ENCODE data around the gene PRDM12. TPM values are rescaled to one million over a fixed set of nuclear protein-coding genes. Genes with fewer than 3 reads are reported as not detected.

Gene PRDM12
- total and polyA plus RNA-seq, 2 of the 8 experiments (the other 6 are each of a cell fraction or from before 2014, with no cell fraction given): 0.14 to 0.22 TPM

DNA sequence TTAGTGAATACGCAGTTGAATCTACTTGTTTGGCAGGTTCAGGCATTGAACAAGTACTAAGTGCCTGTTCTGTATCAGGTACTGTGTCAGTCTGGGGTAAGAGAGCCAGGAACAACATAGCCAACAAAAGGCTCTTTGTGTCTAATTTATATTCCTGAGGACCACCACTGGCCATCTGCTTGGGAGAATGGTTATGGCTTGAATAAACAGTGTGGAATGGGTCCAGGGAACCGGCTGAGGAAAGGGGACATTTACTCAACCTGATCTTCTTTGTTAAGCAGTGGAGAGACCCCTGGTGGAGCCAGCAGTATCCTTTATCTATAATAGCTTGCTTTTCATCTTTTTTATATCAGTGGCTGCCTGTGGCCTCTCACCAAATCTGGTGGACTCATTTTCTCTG is 67.7 kb downstream of the PRDM12 start:
- H3K4me1 ChIP-seq (replicated peaks in 1 of 4; ENCODE audit: control insufficient read depth in 3 of 4, insufficient read depth in 4 of 4, low read length in 3 of 4): no peaks in the 10 kb centered on the region; a peak in 1 of 7 replicates
- no peak overlapping the region for H2AFZ ChIP-seq (ENCODE audit: low read length)
- DNase-seq (ENCODE audit: low read depth in 1 of 2, low spot score in 2 of 2): no peak
- H2AK5ac ChIP-seq (ENCODE audit: low read depth, low read length): no peak overlapping the region
- 78% methylated on average over 2 of the region's 2 CpGs; no CpG with 5 or more reads in 1 of the 2 experiments for WGBS, 2 experiments (ENCODE audit: extremely low coverage in 1 of 2, insufficient coverage in 1 of 2, insufficient read length in 1 of 2, insufficient replicate concordance in 2 of 2, low coverage in 1 of 2, low lambda C conversion rate in 2 of 2, missing lambda C conversion rate in 1 of 2)
- no peak overlapping the region for H3K23ac ChIP-seq (ENCODE audit: insufficient read length)
- no peak overlapping the region for H4K5ac ChIP-seq (ENCODE audit: insufficient read length, low read depth, low read length)
- no peaks in the 10 kb centered on the region for H3K23me2 ChIP-seq (ENCODE audit: low read depth, low read length)
- H2BK5ac ChIP-seq (ENCODE audit: low read depth, low read length): no peak overlapping the region
- H3K14ac ChIP-seq (ENCODE audit: insufficient read length): no peak overlapping the region
- H2BK120ac ChIP-seq (replicated peaks; ENCODE audit: low read depth, low read length): no peak overlapping the region
- no peak for FAIRE-seq
- H3K9ac ChIP-seq (replicated peaks in 1 of 4; ENCODE audit: extremely low read depth in 1 of 4, low read depth in 3 of 4, low read length in 3 of 4): no peak overlapping the region
- H4K20me1 ChIP-seq (replicated peaks in 1 of 2; ENCODE audit: control insufficient read depth in 1 of 2, insufficient read depth in 2 of 2, low read length in 2 of 2): peaks cover 0 to 2% of the 10 kb centered on the region in 2 experiments
- H3K27me3 ChIP-seq (replicated peaks in 1 of 4; ENCODE audit: control insufficient read depth in 3 of 4, extremely low read depth in 1 of 4, insufficient read depth in 3 of 4, low read length in 3 of 4): peaks cover 0 to 1% (median 0%) of the 10 kb centered on the region in 4 experiments; a peak in 1 of 7 replicates
- no peak overlapping the region for H2BK20ac ChIP-seq (ENCODE audit: low read length)
- no peak overlapping the region for H2BK15ac ChIP-seq (ENCODE audit: low read length)
- no peak overlapping the region for H3K4me3 ChIP-seq (ENCODE audit: extremely low read depth in 1 of 4, insufficient read depth in 2 of 4, low read depth in 3 of 4, low read length in 4 of 4)
- H4K8ac ChIP-seq (ENCODE audit: extremely low read depth, insufficient read depth, low read length): no peak overlapping the region
- H3K36me3 ChIP-seq (ENCODE audit: control insufficient read depth in 2 of 4, insufficient read depth in 4 of 4, low read length in 3 of 4): no peaks in the 10 kb centered on the region
- H3K4ac ChIP-seq (replicated peaks; ENCODE audit: insufficient read length, low read depth, low read length): no peak overlapping the region
- no peak for TF ChIP-seq CBX8 (IDR thresholded peaks at IDR 0.05; ENCODE audit: borderline replicate concordance, low read depth, low read length)
- TF ChIP-seq, protein P1, sequence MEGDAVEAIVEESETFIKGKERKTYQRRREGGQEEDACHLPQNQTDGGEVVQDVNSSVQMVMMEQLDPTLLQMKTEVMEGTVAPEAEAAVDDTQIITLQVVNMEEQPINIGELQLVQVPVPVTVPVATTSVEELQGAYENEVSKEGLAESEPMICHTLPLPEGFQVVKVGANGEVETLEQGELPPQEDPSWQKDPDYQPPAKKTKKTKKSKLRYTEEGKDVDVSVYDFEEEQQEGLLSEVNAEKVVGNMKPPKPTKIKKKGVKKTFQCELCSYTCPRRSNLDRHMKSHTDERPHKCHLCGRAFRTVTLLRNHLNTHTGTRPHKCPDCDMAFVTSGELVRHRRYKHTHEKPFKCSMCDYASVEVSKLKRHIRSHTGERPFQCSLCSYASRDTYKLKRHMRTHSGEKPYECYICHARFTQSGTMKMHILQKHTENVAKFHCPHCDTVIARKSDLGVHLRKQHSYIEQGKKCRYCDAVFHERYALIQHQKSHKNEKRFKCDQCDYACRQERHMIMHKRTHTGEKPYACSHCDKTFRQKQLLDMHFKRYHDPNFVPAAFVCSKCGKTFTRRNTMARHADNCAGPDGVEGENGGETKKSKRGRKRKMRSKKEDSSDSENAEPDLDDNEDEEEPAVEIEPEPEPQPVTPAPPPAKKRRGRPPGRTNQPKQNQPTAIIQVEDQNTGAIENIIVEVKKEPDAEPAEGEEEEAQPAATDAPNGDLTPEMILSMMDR (IDR thresholded peaks at IDR 0.05; ENCODE audit: control extremely low read depth in 1 of 3, insufficient read depth in 1 of 3, low read depth in 1 of 3, low read length in 3 of 3): peak in 1 of 3 experiments; percentile 38; a peak in 1 of 4 replicates
- no peak for TF ChIP-seq PHF8 (conservative IDR thresholded peaks at IDR 0.05; ENCODE audit: low read depth, low read length)
- 0 out of 4 replicates have a peak, but pooled peaks of 1 of the 2 experiments have one; percentile 2 for TF ChIP-seq RAD21 (IDR thresholded peaks at IDR 0.05 in 1 of 2, conservative IDR thresholded peaks at IDR 0.05 in 1 of 2; ENCODE audit: low read depth in 2 of 2, low read length in 2 of 2)
- no peak for TF ChIP-seq NANOG (IDR thresholded peaks at IDR 0.05; ENCODE audit: insufficient read depth, low read depth, low read length, poor library complexity, severe bottlenecking)
- no peak for TF ChIP-seq ATF3 (IDR thresholded peaks at IDR 0.05; ENCODE audit: insufficient read depth, low read depth, low read length)
- TF ChIP-seq EP300 (IDR thresholded peaks at IDR 0.05; ENCODE audit: borderline replicate concordance in 1 of 2, low read depth in 2 of 2, low read length in 2 of 2): no peak
- H4K91ac ChIP-seq (replicated peaks; ENCODE audit: insufficient read length, low read length): no peak overlapping the region
- H3K9me3 ChIP-seq (ENCODE audit: insufficient read depth in 2 of 2, low read depth in 1 of 2, low read length in 1 of 2): no peaks in the 10 kb centered on the region
- peaks cover 0 to 41% of the 10 kb centered on the region in 2 experiments; a peak in 2 of 4 replicates for H3K79me2 ChIP-seq (ENCODE audit: control insufficient read depth in 1 of 2, insufficient read depth in 2 of 2, low read length in 2 of 2)
- 0 out of 2 replicates have a peak, but pooled peaks cover 2% of the 10 kb centered on the region for H3K79me1 ChIP-seq (ENCODE audit: low read depth, low read length)
- H3K18ac ChIP-seq (ENCODE audit: extremely low read depth, low read length): no peak overlapping the region
- no peak overlapping the region for H2BK12ac ChIP-seq (ENCODE audit: low read depth, low read length)
- POLR2A ChIA-PET (ENCODE audit: partially characterized antibody): interaction anchor here (0.8 to 1.8 kb wide), 3 partner anchors 17 to 41 kb away, joined by 3 to 4 read pairs (median 3); no protein-coding TSS in a partner anchor
- CTCF ChIA-PET (ENCODE audit: partially characterized antibody): interaction anchor here (0.6 to 3.6 kb wide), 22 partner anchors 9 to 245 kb away, joined by 3 to 25 read pairs (median 4); partner anchors contain the start of gene EXOSC2
- no peak overlapping the region for H3K56ac ChIP-seq (replicated peaks; ENCODE audit: insufficient read length, low read depth, low read length)
- no peak overlapping the region for H3K27ac ChIP-seq (ENCODE audit: low read depth, low read length)
- H3K4me2 ChIP-seq (ENCODE audit: insufficient read depth in 1 of 2, low read depth in 2 of 2, low read length in 2 of 2): no peak overlapping the region
